Measurements from ENCODE around the gene VEPH1.

Gene VEPH1

GRCh38 chr3:157522648-157523047, 19.4 kb upstream of the VEPH1 start:
- no peak for DNase-seq

GRCh38 chr3:157520485-157521150, 17.4 kb upstream of the VEPH1 start:
- DNase-seq = no peak

GRCh38 chr3:157518881-157519280, 15.7 kb upstream of the VEPH1 start:
- DNase-seq = no peak

GRCh38 chr3:157516928-157517327, 13.7 kb upstream of the VEPH1 start:
- no peak for DNase-seq

GRCh38 chr3:157515398-157515797, 12.2 kb upstream of the VEPH1 start:
- no peak for DNase-seq

- DNase-seq = no peak
Observed at GRCh38 chr3:157514371-157514895, 11.2 kb upstream of the VEPH1 start.

GRCh38 chr3:157513585-157513984, 10.4 kb upstream of the VEPH1 start:
- no peak for DNase-seq

- no peak for DNase-seq
Observed at GRCh38 chr3:157512534-157512933, 9.3 kb upstream of the VEPH1 start.

GRCh38 chr3:157508461-157508860, 5.2 kb upstream of the VEPH1 start:
- DNase-seq = no peak

GRCh38 chr3:157501863-157502262, 1.4 kb downstream of the VEPH1 start:
- DNase-seq = no peak

- no peak for DNase-seq
Observed at GRCh38 chr3:157500232-157500631, 3.0 kb downstream of the VEPH1 start.

GRCh38 chr3:157499342-157499963, 3.8 kb downstream of the VEPH1 start:
- DNase-seq = no peak

- no peak for DNase-seq
Observed at GRCh38 chr3:157498371-157498770, 4.8 kb downstream of the VEPH1 start.

- DNase-seq = no peak
Observed at GRCh38 chr3:157495846-157496245, 7.4 kb downstream of the VEPH1 start.

- no peak for DNase-seq
Observed at GRCh38 chr3:157494581-157495281, 8.5 kb downstream of the VEPH1 start.

GRCh38 chr3:157493627-157494550, 9.3 kb downstream of the VEPH1 start:
- no peak for DNase-seq

- DNase-seq = no peak
Observed at GRCh38 chr3:157491136-157491535, 12.1 kb downstream of the VEPH1 start.

GRCh38 chr3:157488144-157488543, 15.1 kb downstream of the VEPH1 start:
- no peak for DNase-seq

- no peak for DNase-seq
Observed at GRCh38 chr3:157487339-157487738, 15.9 kb downstream of the VEPH1 start.

- DNase-seq = no peak
Observed at GRCh38 chr3:157479464-157480243, 23.6 kb downstream of the VEPH1 start.

GRCh38 chr3:157477441-157477840, 25.8 kb downstream of the VEPH1 start:
- no peak for DNase-seq

- DNase-seq = no peak
Observed at GRCh38 chr3:157475921-157476414, 27.2 kb downstream of the VEPH1 start.

Measured in central memory CD4-positive, alpha-beta T cell (primary cell).